ENCODE data around the gene PTTG1. TPM values are rescaled to one million over a fixed set of nuclear protein-coding genes. Genes with fewer than 3 reads are reported as not detected.
A peak's percentile ranks its signal among the peaks of the same experiment; 100 is the strongest.

The PTTG1 gene
- total and polyA plus RNA-seq, 8 donors, result 2.3 to 104 (median 23.9) TPM; not detected in 1

DNA sequence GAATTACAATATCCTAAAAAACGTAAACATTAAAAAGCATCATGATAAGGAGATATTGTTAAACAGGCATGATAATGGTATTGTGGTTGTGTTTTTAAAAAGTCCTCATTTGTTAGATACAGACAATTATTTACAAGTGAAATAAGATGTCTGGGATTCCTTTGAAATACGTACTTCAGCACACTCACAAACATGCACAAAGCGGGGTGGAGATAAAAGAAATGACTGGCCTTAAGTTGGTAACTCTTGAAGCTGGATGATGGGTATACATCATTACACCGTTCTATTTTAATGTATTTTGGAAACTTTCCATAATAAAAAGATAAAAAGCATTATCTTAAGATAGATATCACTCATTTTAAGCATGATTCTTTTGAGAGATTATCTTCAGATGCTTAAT is 22.8 kb upstream of the PTTG1 start:
- intact Hi-C loops (cut with DNase I; ENCODE audit: low total_unique reads), result no loop called here
- Histone ChIP-seq H3K36me3 (peaks cover 11 to 36% (median 25%) of the 10 kb centered on the region in 4 donors), H3K4me3 (peak overlapping the region; percentile 58 to 76 (median 69)), H3K4me1 (peaks cover 16 to 49% (median 30%) of the 10 kb centered on the region in 4 donors), H3K27ac (peak overlapping the region in 3 of 5 donors; percentile 86 to 90 (median 87)), H3K27me3 (no peaks in the 10 kb centered on the region), H3K9me3 (no peaks in the 10 kb centered on the region)
- no peak for DNase-seq
- WGBS, 5 donors, result 19 to 33% (median 26%) methylated on average over 4 of the region's 4 CpGs
- no peak for TF ChIP-seq EP300 (IDR thresholded peaks at IDR 0.05)
- no peak for TF ChIP-seq CTCF (IDR thresholded peaks at IDR 0.05)
- TF ChIP-seq POLR2AphosphoS5 (IDR thresholded peaks at IDR 0.05), result no peak
- no peak for TF ChIP-seq POLR2A (IDR thresholded peaks at IDR 0.05)

GRCh38 chr5:160399402-160400353 is 22.0 kb upstream of the PTTG1 start, which contains the start of gene FAM200C:
Gene FAM200C, minus strand, starts transcription at chr5:160400054. Its CDS starts 4,564 bp downstream, at chr5:160395490.
- WGBS, 5 donors, result 0 to 1% (median 1%) methylated on average over 41 of the region's 41 CpGs
- peaks cover 16 to 44% (median 30%) of the 10 kb centered on the region in 4 donors for H3K4me1 ChIP-seq
- H3K27ac ChIP-seq, result peak within 1 kb of the TSS; percentile 86 to 95 (median 89)
- TF ChIP-seq POLR2A (IDR thresholded peaks at IDR 0.05) (peak in 2 of 4 donors; percentile 44 to 69), POLR2AphosphoS5 (IDR thresholded peaks at IDR 0.05) (peak; percentile 76 to 95 (median 92)), EP300 (IDR thresholded peaks at IDR 0.05) (no peak), CTCF (IDR thresholded peaks at IDR 0.05) (no peak)
- no peaks in the 10 kb centered on the region for H3K9me3 ChIP-seq
- peaks cover 20 to 40% (median 34%) of the 10 kb centered on the region in 4 donors for H3K36me3 ChIP-seq
- DNase-seq, result peak; percentile 86 to 97
- intact Hi-C loops (cut with DNase I; ENCODE audit: low total_unique reads), result no loop called here
- peak within 1 kb of the TSS; percentile 58 to 76 (median 69) for H3K4me3 ChIP-seq
- no peaks in the 10 kb centered on the region for H3K27me3 ChIP-seq

GRCh38 chr5:160418561-160419457 is 2.8 kb upstream of the PTTG1 start, which contains the start of gene SLU7:
Gene SLU7, minus strand, starts transcription at chr5:160419081. Its CDS starts 3,787 bp downstream, at chr5:160415294.
- no peak for TF ChIP-seq CTCF (IDR thresholded peaks at IDR 0.05)
- TF ChIP-seq POLR2AphosphoS5 (IDR thresholded peaks at IDR 0.05), result peak; percentile 76 to 91 (median 80)
- TF ChIP-seq EP300 (IDR thresholded peaks at IDR 0.05), result no peak
- peak in 1 of 4 donors; percentile 52 for TF ChIP-seq POLR2A (IDR thresholded peaks at IDR 0.05)
- intact Hi-C loops (cut with DNase I; ENCODE audit: low total_unique reads), result no loop called here

More at GRCh38 chr5:160418561-160419457, 2.8 kb upstream of the PTTG1 start, which contains the start of gene SLU7:
- Histone ChIP-seq H3K27me3 (no peaks in the 10 kb centered on the region), H3K4me3 (peak within 1 kb of the TSS; percentile 65 to 88 (median 72)), H3K27ac (peak within 1 kb of the TSS; percentile 79 to 92 (median 91)), H3K9me3 (no peaks in the 10 kb centered on the region), H3K4me1 (peaks cover 32 to 66% (median 51%) of the 10 kb centered on the region in 4 donors), H3K36me3 (peaks cover 7 to 28% (median 15%) of the 10 kb centered on the region in 4 donors)
- peak; percentile 96 to 99 for DNase-seq
- WGBS, 5 donors, result 0 to 1% (median 0%) methylated on average over 48 of the region's 48 CpGs
